Psoas muscle (tissue), 8 donors: ENCODE measurements around the gene EPB41L4B. TPM values are rescaled to one million over a fixed set of nuclear protein-coding genes. Genes with fewer than 3 reads are reported as not detected.
A peak's percentile ranks its signal among the peaks of the same experiment; 100 is the strongest.

ENCODE experiments used
- ATAC-seq, 4 donors: fragments of 200-7000 bp; cut with Tn5 transposase; one replicate each; pipeline ENCODE4 v1.9.1; 2020; ENCODE audit warnings: moderate library complexity in 3 of 4, mild to moderate bottlenecking in 2 of 4
- DNase-seq, 2 donors: peaks; one replicate each; pipeline ENCODE4 v3.0.0-alpha.2; 2020
- H3K27ac ChIP-seq: fragments of 200-600 bp; one replicate; pipeline ENCODE4 v1.8.0; 2022
- H3K27me3 ChIP-seq, 3 donors: fragments of 200-600 bp in 1 of 3; one replicate each; pipeline versions ENCODE4 v1.6.1 to v1.8.0; 2013 to 2022; ENCODE audit warnings: low read length in 2 of 3, mild to moderate bottlenecking in 2 of 3, moderate library complexity in 1 of 3; ENCODE audit not compliant: insufficient read depth in 3 of 3
- H3K36me3 ChIP-seq, 2 donors: fragments of 200-600 bp in 1 of 2; one replicate each; pipeline versions ENCODE4 v1.6.1 to v1.8.0; 2013 to 2022; ENCODE audit warnings: low read depth in 1 of 2, mild to moderate bottlenecking in 1 of 2, moderate library complexity in 1 of 2; ENCODE audit not compliant: insufficient read depth in 1 of 2
- H3K4me1 ChIP-seq: fragments of 200-600 bp; one replicate; pipeline ENCODE4 v1.8.0; 2022
- H3K4me3 ChIP-seq: fragments of 200-600 bp; one replicate; pipeline ENCODE4 v1.8.0; 2022; ENCODE audit warnings: mild to moderate bottlenecking
- H3K9me3 ChIP-seq: fragments of 200-600 bp; one replicate; pipeline ENCODE4 v1.8.0; 2022
- WGBS, 3 donors: extraction: QIAGEN DNeasy Blood & Tissue Kit; methylation state at CpG; one replicate each; pipeline versions ENCODE4 v1.1.6 to v1.1.7; 2013; 5-methylcytosine and 5-hydroxymethylcytosine counted together
- intact Hi-C, 2 donors: fragments of 100-400 bp; cut with DNase I; formaldehyde crosslinking; loops; one replicate each; pipeline versions ENCODE4 v1.11.0 to v1.14.2; 2022
- polyA plus RNA-seq, 3 donors: library from polyadenylated mRNA; stranded (reverse); fragments of 200-250 nt; gene quantifications; one replicate each; pipeline ENCODE4 v1.2.3, GENCODE V29; 2013
- total RNA-seq, 4 donors: library from RNA; stranded (reverse); fragmentation: NEBNext Ultra II Directional in 2 of 4; extraction: Animal tissue kit (Norgen Biotek cat#: 25700) in 2 of 4; gene quantifications; one replicate each; pipeline versions ENCODE4 v1.2.1 to v1.2.4, GENCODE V29; 2021 to 2023
- TF ChIP-seq, protein P1 (sequence below): fragments of 200-600 bp; IDR thresholded peaks from one replicate; pipeline ENCODE4 v1.8.0; 2022; ENCODE audit warnings: antibody characterized with exemption
- donor health status: healthy with polysubstance abuse.
- donor health status: DM: no; HTN: no; CAD: no; lungs with moderate emphysema.
- donor health status: Bipolar disorder and iron deficiency.
- donor health status: healthy.
- donor health status: DM: yes; HTN: yes; CAD: no.
- donor health status: DM: no; HTN: no; CAD: no.
- donor health status: DM: no; HTN: no; CAD: no.
- donor health status: DM: yes; HTN: yes; CAD: no.

Gene EPB41L4B
- total and polyA plus RNA-seq, 7 donors, result 0.33 to 4.6 (median 1.8) TPM

DNA sequence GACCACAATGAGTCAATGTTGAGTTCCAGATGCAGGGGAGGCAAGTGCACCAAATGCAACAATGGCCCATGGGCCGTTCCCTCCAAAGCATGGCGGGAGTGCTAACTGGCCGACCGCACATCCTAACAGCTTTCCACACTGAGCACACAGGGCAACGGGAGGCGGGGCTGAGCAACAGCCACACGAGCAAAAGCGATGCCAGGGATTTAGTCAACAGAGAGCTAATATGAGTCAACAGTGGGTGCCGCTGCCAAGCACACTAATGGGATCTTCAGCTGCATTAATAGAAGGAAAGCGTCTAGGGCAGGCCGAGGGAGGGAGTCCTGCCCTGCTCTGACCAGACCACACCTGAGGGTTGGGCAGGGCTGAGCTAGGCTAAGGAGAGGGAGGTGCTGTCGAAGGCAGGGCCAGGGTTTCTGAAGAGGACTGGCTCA lies 4.6 kb downstream of the EPB41L4B start:
- Histone ChIP-seq H3K9me3 (no peaks in the 10 kb centered on the region), H3K36me3 (no peaks in the 10 kb centered on the region), H3K27ac (no peak overlapping the region), H3K4me3 (no peak overlapping the region), H3K4me1 (no peaks in the 10 kb centered on the region), H3K27me3 (peaks cover 0 to 22% (median 5%) of the 10 kb centered on the region in 3 donors)
- ATAC-seq (peak; percentile 86 to 91 (median 90)), DNase-seq (peak; percentile 80 to 90)
- TF ChIP-seq, protein P1, sequence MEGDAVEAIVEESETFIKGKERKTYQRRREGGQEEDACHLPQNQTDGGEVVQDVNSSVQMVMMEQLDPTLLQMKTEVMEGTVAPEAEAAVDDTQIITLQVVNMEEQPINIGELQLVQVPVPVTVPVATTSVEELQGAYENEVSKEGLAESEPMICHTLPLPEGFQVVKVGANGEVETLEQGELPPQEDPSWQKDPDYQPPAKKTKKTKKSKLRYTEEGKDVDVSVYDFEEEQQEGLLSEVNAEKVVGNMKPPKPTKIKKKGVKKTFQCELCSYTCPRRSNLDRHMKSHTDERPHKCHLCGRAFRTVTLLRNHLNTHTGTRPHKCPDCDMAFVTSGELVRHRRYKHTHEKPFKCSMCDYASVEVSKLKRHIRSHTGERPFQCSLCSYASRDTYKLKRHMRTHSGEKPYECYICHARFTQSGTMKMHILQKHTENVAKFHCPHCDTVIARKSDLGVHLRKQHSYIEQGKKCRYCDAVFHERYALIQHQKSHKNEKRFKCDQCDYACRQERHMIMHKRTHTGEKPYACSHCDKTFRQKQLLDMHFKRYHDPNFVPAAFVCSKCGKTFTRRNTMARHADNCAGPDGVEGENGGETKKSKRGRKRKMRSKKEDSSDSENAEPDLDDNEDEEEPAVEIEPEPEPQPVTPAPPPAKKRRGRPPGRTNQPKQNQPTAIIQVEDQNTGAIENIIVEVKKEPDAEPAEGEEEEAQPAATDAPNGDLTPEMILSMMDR, result no peak
- intact Hi-C loops, result loop anchor here (2.0 to 5.0 kb wide), 2 partner anchors 71 to 134 kb away; no protein-coding TSS in a partner anchor
- WGBS, 3 donors, result 20 to 31% (median 29%) methylated on average over 12 of the region's 12 CpGs

DNA sequence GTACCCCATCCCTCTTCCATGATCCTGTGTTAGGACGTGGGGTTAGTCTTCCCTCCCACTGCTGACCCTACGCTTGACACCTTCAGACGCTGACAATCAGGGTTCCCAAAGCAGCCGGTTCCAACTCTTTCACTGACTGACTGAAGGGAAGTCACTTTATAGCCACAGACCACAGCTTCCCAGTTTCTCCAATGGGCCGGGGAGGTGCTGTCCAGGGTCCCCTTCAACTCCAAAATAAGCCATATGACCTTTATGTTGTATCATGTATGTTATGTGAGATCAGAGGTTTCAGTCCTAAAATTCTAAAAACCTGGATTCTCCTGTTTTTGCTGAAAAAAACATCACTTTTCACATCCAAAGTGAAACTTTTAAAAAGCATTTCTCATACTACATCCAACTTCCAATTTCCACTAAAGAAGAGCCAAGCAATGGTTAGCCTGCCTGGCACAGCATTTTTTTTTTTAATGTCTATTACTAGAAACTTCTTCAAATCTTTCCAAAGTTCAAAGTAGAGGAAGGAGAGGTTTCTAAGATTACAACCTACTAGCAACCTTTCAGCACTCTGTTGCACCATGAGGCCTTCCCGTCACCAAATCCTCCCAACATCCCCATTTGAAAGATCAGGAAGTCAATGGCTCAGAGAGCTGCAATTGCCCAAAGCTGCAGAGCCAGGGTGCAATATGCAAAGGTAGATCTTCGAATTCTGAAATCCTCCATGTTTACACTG lies 5.2 kb downstream of the EPB41L4B start:
- TF ChIP-seq, protein P1, result no peak
- Histone ChIP-seq H3K36me3 (no peaks in the 10 kb centered on the region), H3K27ac (no peak overlapping the region), H3K9me3 (no peaks in the 10 kb centered on the region), H3K4me3 (no peak overlapping the region), H3K27me3 (peaks cover 0 to 22% (median 5%) of the 10 kb centered on the region in 3 donors), H3K4me1 (no peaks in the 10 kb centered on the region)
- intact Hi-C loops, result loop anchor here (2.0 to 5.0 kb wide), 2 partner anchors 71 to 133 kb away; no protein-coding TSS in a partner anchor
- DNase-seq (no peak), ATAC-seq (no peak)
- WGBS, 3 donors, result 65 to 71% (median 70%) methylated on average over 7 of the region's 7 CpGs

DNA sequence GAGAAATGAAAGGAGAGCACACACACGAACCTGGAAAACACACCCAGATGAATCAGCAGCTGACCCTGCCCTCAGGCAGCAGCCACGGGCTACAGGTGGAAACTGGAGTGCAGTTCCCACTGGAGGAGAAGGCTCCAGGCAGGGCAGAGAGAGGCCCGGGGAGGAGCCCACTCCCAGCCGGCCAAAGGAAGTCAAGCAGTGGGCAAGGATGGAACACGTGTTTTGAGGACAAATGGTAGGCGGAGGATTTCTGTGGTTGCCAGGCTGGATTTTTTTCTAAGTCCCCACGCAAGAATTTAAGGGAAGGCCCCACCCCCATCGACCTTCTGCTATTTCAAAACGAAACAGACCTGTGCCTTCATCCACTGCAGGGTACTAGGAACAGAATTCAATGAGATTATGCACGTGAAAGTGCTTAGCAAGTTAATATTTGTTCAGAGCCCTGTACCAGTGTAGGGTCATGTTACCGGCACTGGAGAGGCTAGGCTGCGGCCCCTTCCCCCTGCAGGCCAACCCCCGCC lies 6.8 kb downstream of the EPB41L4B start:
- intact Hi-C loops, result no loop called here
- DNase-seq (no peak), ATAC-seq (no peak)
- Histone ChIP-seq H3K9me3 (no peaks in the 10 kb centered on the region), H3K27me3 (peaks cover 0 to 14% (median 4%) of the 10 kb centered on the region in 3 donors), H3K4me1 (no peaks in the 10 kb centered on the region), H3K4me3 (no peak overlapping the region), H3K36me3 (no peaks in the 10 kb centered on the region), H3K27ac (no peak overlapping the region)
- TF ChIP-seq, protein P1, result no peak
- WGBS, 3 donors, result 59 to 61% (median 60%) methylated on average over 13 of the region's 13 CpGs

DNA sequence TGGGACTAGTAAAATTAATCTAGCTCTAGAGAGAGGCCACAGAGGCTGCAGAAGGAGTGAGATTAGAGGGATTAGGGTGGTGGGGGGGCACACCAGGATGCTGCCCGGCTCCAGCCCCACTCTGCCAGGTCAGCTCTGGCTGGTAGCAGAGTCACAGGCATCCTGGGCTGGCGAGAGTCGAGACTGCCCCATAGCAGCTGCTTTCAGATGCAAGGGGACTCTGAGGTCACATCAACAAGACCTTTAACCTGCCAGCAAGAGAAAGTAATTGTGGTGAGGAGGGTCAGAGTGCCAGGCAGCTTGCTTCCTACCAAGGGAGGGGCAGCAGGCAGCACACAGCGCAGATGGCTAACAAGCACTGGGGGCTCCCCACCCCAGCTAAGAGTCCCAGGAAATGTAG lies 7.5 kb downstream of the EPB41L4B start:
- no peak for ATAC-seq

More for the DNA sequence above, 7.5 kb downstream of the EPB41L4B start:
- Histone ChIP-seq H3K27ac (no peak overlapping the region), H3K4me1 (no peaks in the 10 kb centered on the region), H3K4me3 (no peak overlapping the region), H3K27me3 (peaks cover 0 to 10% (median 4%) of the 10 kb centered on the region in 3 donors), H3K9me3 (no peaks in the 10 kb centered on the region), H3K36me3 (no peaks in the 10 kb centered on the region)
- TF ChIP-seq, protein P1, result no peak
- WGBS, 3 donors, result 50 to 51% (median 50%) methylated on average over 4 of the region's 4 CpGs
- no peak for DNase-seq
- intact Hi-C loops, result no loop called here
